ENCODE data around the gene SNTG2. TPM values are rescaled to one million over a fixed set of nuclear protein-coding genes. Genes with fewer than 3 reads are reported as not detected.

The SNTG2 gene
- total RNA-seq, 1 donor from 2014 or later = 7.7 TPM

GRCh38 chr2:930935-931334, 19.7 kb upstream of the SNTG2 start:
- H3K36me3 Mint-ChIP-seq (ENCODE audit: unreplicated experiment) = peaks cover 20% of the 10 kb centered on the region
- no peak overlapping the region for H3K27ac Mint-ChIP-seq (ENCODE audit: unreplicated experiment)
- peaks cover 3% of the 10 kb centered on the region for H3K27me3 Mint-ChIP-seq (ENCODE audit: unreplicated experiment)
- TF ChIP-seq, protein P1, sequence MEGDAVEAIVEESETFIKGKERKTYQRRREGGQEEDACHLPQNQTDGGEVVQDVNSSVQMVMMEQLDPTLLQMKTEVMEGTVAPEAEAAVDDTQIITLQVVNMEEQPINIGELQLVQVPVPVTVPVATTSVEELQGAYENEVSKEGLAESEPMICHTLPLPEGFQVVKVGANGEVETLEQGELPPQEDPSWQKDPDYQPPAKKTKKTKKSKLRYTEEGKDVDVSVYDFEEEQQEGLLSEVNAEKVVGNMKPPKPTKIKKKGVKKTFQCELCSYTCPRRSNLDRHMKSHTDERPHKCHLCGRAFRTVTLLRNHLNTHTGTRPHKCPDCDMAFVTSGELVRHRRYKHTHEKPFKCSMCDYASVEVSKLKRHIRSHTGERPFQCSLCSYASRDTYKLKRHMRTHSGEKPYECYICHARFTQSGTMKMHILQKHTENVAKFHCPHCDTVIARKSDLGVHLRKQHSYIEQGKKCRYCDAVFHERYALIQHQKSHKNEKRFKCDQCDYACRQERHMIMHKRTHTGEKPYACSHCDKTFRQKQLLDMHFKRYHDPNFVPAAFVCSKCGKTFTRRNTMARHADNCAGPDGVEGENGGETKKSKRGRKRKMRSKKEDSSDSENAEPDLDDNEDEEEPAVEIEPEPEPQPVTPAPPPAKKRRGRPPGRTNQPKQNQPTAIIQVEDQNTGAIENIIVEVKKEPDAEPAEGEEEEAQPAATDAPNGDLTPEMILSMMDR (IDR thresholded peaks at IDR 0.05; ENCODE audit: partially characterized antibody, unreplicated experiment) = no peak
- no peak overlapping the region for H3K4me3 Mint-ChIP-seq (ENCODE audit: unreplicated experiment)
- peaks cover 5% of the 10 kb centered on the region for H3K9me3 Mint-ChIP-seq (ENCODE audit: unreplicated experiment)
- peaks cover 3% of the 10 kb centered on the region for H3K4me1 Mint-ChIP-seq (ENCODE audit: low read depth, unreplicated experiment)
- no peak for DNase-seq

DNA sequence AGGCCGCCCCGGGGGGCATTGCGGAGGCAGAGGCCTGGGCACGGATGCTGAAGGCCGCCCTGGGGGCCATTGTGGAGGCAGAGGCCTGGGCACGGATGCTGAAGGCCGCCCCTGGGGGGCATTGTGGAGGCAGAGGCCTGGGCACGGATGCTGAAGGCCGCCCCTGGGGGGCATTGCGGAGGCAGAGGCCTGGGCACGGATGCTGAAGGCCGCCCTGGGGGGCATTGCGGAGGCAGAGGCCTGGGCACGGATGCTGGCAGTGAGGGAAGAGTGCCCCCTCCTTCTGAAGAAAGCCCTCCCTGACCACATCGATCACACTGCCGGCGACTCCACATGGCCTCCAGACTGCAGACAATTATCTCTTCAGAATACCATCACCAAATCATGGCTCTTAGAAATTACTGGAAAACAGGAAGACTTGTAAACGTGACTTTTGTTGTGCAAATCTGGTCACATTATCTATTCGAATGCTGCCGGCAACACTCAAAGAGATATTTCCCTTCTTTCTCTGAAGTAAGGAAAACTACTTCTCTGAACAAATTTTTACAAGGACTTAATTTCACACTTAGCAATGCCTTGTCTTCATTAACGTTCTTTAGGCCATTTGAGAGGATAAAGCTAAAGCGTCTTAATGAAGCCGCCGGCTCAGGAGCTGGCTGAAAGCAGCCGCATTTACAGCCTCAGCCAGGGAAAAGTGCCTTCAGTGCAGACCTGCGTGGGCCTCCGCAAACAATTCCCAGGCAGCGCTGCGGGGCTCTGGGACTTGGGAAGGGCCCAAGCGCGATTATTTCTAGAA, 18.1 kb upstream of the SNTG2 start:
- Mint-ChIP-seq H3K4me1 (ENCODE audit: low read depth, unreplicated experiment) (peaks cover 3% of the 10 kb centered on the region), H3K4me3 (ENCODE audit: unreplicated experiment) (no peak overlapping the region), H3K27ac (ENCODE audit: unreplicated experiment) (no peak overlapping the region), H3K9me3 (ENCODE audit: unreplicated experiment) (peaks cover 4% of the 10 kb centered on the region), H3K27me3 (ENCODE audit: unreplicated experiment) (peaks cover 3% of the 10 kb centered on the region), H3K36me3 (ENCODE audit: unreplicated experiment) (peaks cover 8% of the 10 kb centered on the region)
- TF ChIP-seq, protein P1 (IDR thresholded peaks at IDR 0.05; ENCODE audit: partially characterized antibody, unreplicated experiment) = no peak
- no peak for DNase-seq

- DNase-seq = no peak
- Mint-ChIP-seq H3K4me3 (ENCODE audit: unreplicated experiment) (no peak overlapping the region), H3K36me3 (ENCODE audit: unreplicated experiment) (peaks cover 4% of the 10 kb centered on the region), H3K4me1 (ENCODE audit: low read depth, unreplicated experiment) (peaks cover 3% of the 10 kb centered on the region), H3K27ac (ENCODE audit: unreplicated experiment) (no peak overlapping the region), H3K27me3 (ENCODE audit: unreplicated experiment) (peaks cover 3% of the 10 kb centered on the region), H3K9me3 (ENCODE audit: unreplicated experiment) (peaks cover 2% of the 10 kb centered on the region)
- TF ChIP-seq, protein P1 (IDR thresholded peaks at IDR 0.05; ENCODE audit: partially characterized antibody, unreplicated experiment) = no peak
Measured at GRCh38 chr2:933734-934295, 16.8 kb upstream of the SNTG2 start.

GRCh38 chr2:937530-937929, 13.1 kb upstream of the SNTG2 start:
- H3K9me3 Mint-ChIP-seq (ENCODE audit: unreplicated experiment) = peaks cover 2% of the 10 kb centered on the region
- no peak overlapping the region for H3K27ac Mint-ChIP-seq (ENCODE audit: unreplicated experiment)
- TF ChIP-seq, protein P1 (IDR thresholded peaks at IDR 0.05; ENCODE audit: partially characterized antibody, unreplicated experiment) = no peak
- H3K36me3 Mint-ChIP-seq (ENCODE audit: unreplicated experiment) = no peaks in the 10 kb centered on the region
- H3K27me3 Mint-ChIP-seq (ENCODE audit: unreplicated experiment) = peaks cover 3% of the 10 kb centered on the region
- no peak for DNase-seq
- no peak overlapping the region for H3K4me3 Mint-ChIP-seq (ENCODE audit: unreplicated experiment)
- peaks cover 3% of the 10 kb centered on the region for H3K4me1 Mint-ChIP-seq (ENCODE audit: low read depth, unreplicated experiment)

Data from glutamatergic neuron (in vitro differentiated cells).